ENCODE data around the gene FILIP1. TPM values are rescaled to one million over a fixed set of nuclear protein-coding genes. Genes with fewer than 3 reads are reported as not detected.

FILIP1 gene
- total RNA-seq, 2 experiments from 2014 or later = not detected

GRCh38 chr6:75397656-75398465 lies 95.7 kb downstream of the FILIP1 start:
- Mint-ChIP-seq H3K4me3 (no peak overlapping the region), H3K27me3 (ENCODE audit: low read depth) (peaks cover 10% of the 10 kb centered on the region), H3K9me3 (no peaks in the 10 kb centered on the region)

GRCh38 chr6:75397171-75397570 lies 96.4 kb downstream of the FILIP1 start:
- Mint-ChIP-seq H3K27me3 (ENCODE audit: low read depth) (peaks cover 10% of the 10 kb centered on the region), H3K36me3 (ENCODE audit: low read depth) (no peaks in the 10 kb centered on the region), H3K27ac (no peak overlapping the region), H3K4me1 (ENCODE audit: low read depth) (no peaks in the 10 kb centered on the region), H3K4me3 (no peak overlapping the region), H3K9me3 (no peaks in the 10 kb centered on the region)
- intact Hi-C loops (cut with micrococcal nuclease) = no loop called here
- no peak for DNase-seq
- CTCF ChIA-PET = interaction anchor here (0.7 kb wide), 1 partner anchor 28 kb away, joined by 3 read pairs; no protein-coding TSS in a partner anchor

More at GRCh38 chr6:75397656-75398465, 95.7 kb downstream of the FILIP1 start:
- no peak for DNase-seq
- Mint-ChIP-seq H3K4me1 (ENCODE audit: low read depth) (no peaks in the 10 kb centered on the region), H3K36me3 (ENCODE audit: low read depth) (no peaks in the 10 kb centered on the region), H3K27ac (no peak overlapping the region)
- CTCF ChIA-PET = interaction anchor here (0.5 to 0.7 kb wide), 3 partner anchors 29 to 1035 kb away, joined by 3 to 4 read pairs (median 3); no protein-coding TSS in a partner anchor
- intact Hi-C loops (cut with micrococcal nuclease) = no loop called here

GRCh38 chr6:75396005-75396800 lies 97.4 kb downstream of the FILIP1 start:
- H3K27me3 Mint-ChIP-seq (ENCODE audit: low read depth) = peaks cover 10% of the 10 kb centered on the region
- H3K27ac Mint-ChIP-seq = no peak overlapping the region
- H3K4me1 Mint-ChIP-seq (ENCODE audit: low read depth) = no peaks in the 10 kb centered on the region
- no peak for DNase-seq
- CTCF ChIA-PET = no interaction called here
- H3K4me3 Mint-ChIP-seq = no peak overlapping the region
- intact Hi-C loops (cut with micrococcal nuclease) = no loop called here
- no peaks in the 10 kb centered on the region for H3K36me3 Mint-ChIP-seq (ENCODE audit: low read depth)
- no peaks in the 10 kb centered on the region for H3K9me3 Mint-ChIP-seq

GRCh38 chr6:75393806-75394205 lies 99.8 kb downstream of the FILIP1 start:
- Mint-ChIP-seq H3K27me3 (ENCODE audit: low read depth) (peaks cover 14% of the 10 kb centered on the region), H3K4me3 (no peak overlapping the region), H3K27ac (no peak overlapping the region), H3K9me3 (no peaks in the 10 kb centered on the region), H3K4me1 (ENCODE audit: low read depth) (no peaks in the 10 kb centered on the region), H3K36me3 (ENCODE audit: low read depth) (no peaks in the 10 kb centered on the region)
- DNase-seq = no peak
- CTCF ChIA-PET = no interaction called here
- intact Hi-C loops (cut with micrococcal nuclease) = no loop called here

GRCh38 chr6:75391276-75391675 lies 102.3 kb downstream of the FILIP1 start:
- Mint-ChIP-seq H3K4me3 (no peak overlapping the region), H3K4me1 (ENCODE audit: low read depth) (no peaks in the 10 kb centered on the region), H3K27ac (no peak overlapping the region), H3K36me3 (ENCODE audit: low read depth) (no peaks in the 10 kb centered on the region), H3K9me3 (no peaks in the 10 kb centered on the region), H3K27me3 (ENCODE audit: low read depth) (peaks cover 17% of the 10 kb centered on the region)
- DNase-seq = no peak
- CTCF ChIA-PET = interaction anchor here (0.6 kb wide), 1 partner anchor 1717 kb away, joined by 3 read pairs; no protein-coding TSS in a partner anchor
- intact Hi-C loops (cut with micrococcal nuclease) = no loop called here

GRCh38 chr6:75386050-75386770 lies 107.4 kb downstream of the FILIP1 start:
- H3K4me1 Mint-ChIP-seq (ENCODE audit: low read depth) = no peaks in the 10 kb centered on the region
- no peak for DNase-seq
- H3K27me3 Mint-ChIP-seq (ENCODE audit: low read depth) = peaks cover 18% of the 10 kb centered on the region
- H3K36me3 Mint-ChIP-seq (ENCODE audit: low read depth) = no peaks in the 10 kb centered on the region
- no peak overlapping the region for H3K27ac Mint-ChIP-seq
- CTCF ChIA-PET = no interaction called here
- H3K9me3 Mint-ChIP-seq = no peaks in the 10 kb centered on the region
- H3K4me3 Mint-ChIP-seq = no peak overlapping the region
- intact Hi-C loops (cut with micrococcal nuclease) = no loop called here

- no peaks in the 10 kb centered on the region for H3K9me3 Mint-ChIP-seq
- no peaks in the 10 kb centered on the region for H3K36me3 Mint-ChIP-seq (ENCODE audit: low read depth)
- H3K4me1 Mint-ChIP-seq (ENCODE audit: low read depth) = no peaks in the 10 kb centered on the region
- no peak overlapping the region for H3K4me3 Mint-ChIP-seq
- H3K27me3 Mint-ChIP-seq (ENCODE audit: low read depth) = peaks cover 18% of the 10 kb centered on the region
- no peak for DNase-seq
- CTCF ChIA-PET = interaction anchor here (0.7 to 0.8 kb wide), 2 partner anchors 36 to 145 kb away, joined by 3 to 5 read pairs; no protein-coding TSS in a partner anchor
- H3K27ac Mint-ChIP-seq = no peak overlapping the region
- intact Hi-C loops (cut with micrococcal nuclease) = no loop called here
These were observed 109.5 kb downstream of the FILIP1 start for GRCh38 chr6:75384116-75384515.

- DNase-seq = no peak
- Mint-ChIP-seq H3K4me3 (no peak overlapping the region), H3K9me3 (no peaks in the 10 kb centered on the region), H3K36me3 (ENCODE audit: low read depth) (no peaks in the 10 kb centered on the region), H3K27me3 (ENCODE audit: low read depth) (peaks cover 15% of the 10 kb centered on the region), H3K27ac (no peak overlapping the region), H3K4me1 (ENCODE audit: low read depth) (no peaks in the 10 kb centered on the region)
- intact Hi-C loops (cut with micrococcal nuclease) = no loop called here
- CTCF ChIA-PET = interaction anchor here (0.6 kb wide), 1 partner anchor 264 kb away, joined by 3 read pairs; no protein-coding TSS in a partner anchor
These were observed 111.0 kb downstream of the FILIP1 start for GRCh38 chr6:75382634-75382900.

GRCh38 chr6:75381877-75382633 lies 111.5 kb downstream of the FILIP1 start:
- no peaks in the 10 kb centered on the region for H3K9me3 Mint-ChIP-seq
- H3K27me3 Mint-ChIP-seq (ENCODE audit: low read depth) = peaks cover 10% of the 10 kb centered on the region
- H3K27ac Mint-ChIP-seq = no peak overlapping the region
- H3K4me1 Mint-ChIP-seq (ENCODE audit: low read depth) = no peaks in the 10 kb centered on the region
- H3K36me3 Mint-ChIP-seq (ENCODE audit: low read depth) = no peaks in the 10 kb centered on the region
- CTCF ChIA-PET = interaction anchor here (0.6 to 1.1 kb wide), 2 partner anchors 85 to 265 kb away, joined by 3 to 4 read pairs; no protein-coding TSS in a partner anchor
- intact Hi-C loops (cut with micrococcal nuclease) = no loop called here
- DNase-seq = no peak
- no peak overlapping the region for H3K4me3 Mint-ChIP-seq

- no peaks in the 10 kb centered on the region for H3K4me1 Mint-ChIP-seq (ENCODE audit: low read depth)
- peaks cover 8% of the 10 kb centered on the region for H3K27me3 Mint-ChIP-seq (ENCODE audit: low read depth)
- no peak for DNase-seq
- no peak overlapping the region for H3K27ac Mint-ChIP-seq
- H3K36me3 Mint-ChIP-seq (ENCODE audit: low read depth) = no peaks in the 10 kb centered on the region
- intact Hi-C loops (cut with micrococcal nuclease) = no loop called here
- CTCF ChIA-PET = no interaction called here
- H3K9me3 Mint-ChIP-seq = no peaks in the 10 kb centered on the region
- H3K4me3 Mint-ChIP-seq = no peak overlapping the region
These were observed 114.1 kb downstream of the FILIP1 start for GRCh38 chr6:75379536-75379935.

GRCh38 chr6:75378101-75378500 lies 115.5 kb downstream of the FILIP1 start:
- H3K4me3 Mint-ChIP-seq = no peak overlapping the region
- CTCF ChIA-PET = no interaction called here
- intact Hi-C loops (cut with micrococcal nuclease) = no loop called here
- no peak overlapping the region for H3K27ac Mint-ChIP-seq
- no peaks in the 10 kb centered on the region for H3K4me1 Mint-ChIP-seq (ENCODE audit: low read depth)
- no peak for DNase-seq
- peaks cover 5% of the 10 kb centered on the region for H3K27me3 Mint-ChIP-seq (ENCODE audit: low read depth)
- no peaks in the 10 kb centered on the region for H3K9me3 Mint-ChIP-seq
- no peaks in the 10 kb centered on the region for H3K36me3 Mint-ChIP-seq (ENCODE audit: low read depth)

GRCh38 chr6:75377386-75377785 lies 116.2 kb downstream of the FILIP1 start:
- H3K4me3 Mint-ChIP-seq = no peak overlapping the region
- intact Hi-C loops (cut with micrococcal nuclease) = no loop called here
- H3K9me3 Mint-ChIP-seq = no peaks in the 10 kb centered on the region
- no peaks in the 10 kb centered on the region for H3K4me1 Mint-ChIP-seq (ENCODE audit: low read depth)
- no peak overlapping the region for H3K27ac Mint-ChIP-seq
- no peak for DNase-seq
- CTCF ChIA-PET = no interaction called here
- H3K27me3 Mint-ChIP-seq (ENCODE audit: low read depth) = peaks cover 3% of the 10 kb centered on the region
- H3K36me3 Mint-ChIP-seq (ENCODE audit: low read depth) = no peaks in the 10 kb centered on the region

All from activated naive CD4-positive, alpha-beta T cell treated with anti-CD3 and anti-CD28 coated beads for 36 hours (primary cell).